ENCODE data around the gene TGFA. TPM values are rescaled to one million over a fixed set of nuclear protein-coding genes. Genes with fewer than 3 reads are reported as not detected.

The TGFA gene
- total and polyA plus RNA-seq, 2 experiments from 2014 or later: 1.4 to 6.5 TPM

GRCh38 chr2:70569559-70569958 lies 15.9 kb upstream of the TGFA start:
- Mint-ChIP-seq H3K4me3 (no peak overlapping the region), H3K27me3 (ENCODE audit: insufficient read depth, low read depth, poor library complexity) (no peaks in the 10 kb centered on the region), H3K36me3 (ENCODE audit: low read depth) (no peaks in the 10 kb centered on the region), H3K4me1 (peaks cover 9% of the 10 kb centered on the region), H3K27ac (no peak overlapping the region), H3K9me3 (no peaks in the 10 kb centered on the region)
- Histone ChIP-seq H3F3A (replicated peaks; ENCODE audit: low read depth) (no peaks in the 10 kb centered on the region), H3K36me3 (ENCODE audit: insufficient read depth) (no peaks in the 10 kb centered on the region), H3K9me2 (ENCODE audit: insufficient read depth) (0 out of 2 replicates have a peak, but pooled peaks cover 8% of the 10 kb centered on the region), H3K27me3 (ENCODE audit: insufficient read depth) (no peaks in the 10 kb centered on the region), H3K27ac (ENCODE audit: low read depth) (no peak overlapping the region), H4K20me1 (replicated peaks; ENCODE audit: insufficient read depth) (no peaks in the 10 kb centered on the region), H3K4me2 (no peak overlapping the region), H3K4me1 (ENCODE audit: insufficient read depth) (no peaks in the 10 kb centered on the region), H3K79me2 (replicated peaks; ENCODE audit: insufficient read depth) (no peaks in the 10 kb centered on the region), H3K4me3 (no peak overlapping the region), H2AFZ (no peak overlapping the region)
- DNase-seq (ENCODE audit: low spot score): peak; percentile 28
- no peak for TF ChIP-seq JUNB (IDR thresholded peaks at IDR 0.05; ENCODE audit: unreplicated experiment)
- no peak for TF ChIP-seq STAT1 (IDR thresholded peaks at IDR 0.05; ENCODE audit: unreplicated experiment)
- TF ChIP-seq POLR2AphosphoS5 (IDR thresholded peaks at IDR 0.05; ENCODE audit: low read depth): no peak
- no peak for TF ChIP-seq ZNF462 (CRISPR knock-in tag; IDR thresholded peaks at IDR 0.05)
- TF ChIP-seq ZNF114 (CRISPR knock-in tag; IDR thresholded peaks at IDR 0.05): no peak
- no peak for TF ChIP-seq CTCF (conservative IDR thresholded peaks at IDR 0.05; ENCODE audit: low read depth in 2 of 2)
- TF ChIP-seq NANOG (IDR thresholded peaks at IDR 0.05; ENCODE audit: borderline replicate concordance): no peak
- ATAC-seq: no peak
